ENCODE data around the gene DHCR24.

Gene DHCR24

GRCh38 chr1:54806931-54807611, 79.9 kb downstream of the DHCR24 start:
- no peak for TF ChIP-seq CTCF (IDR thresholded peaks at IDR 0.05; ENCODE audit: low read depth, low read length)
- no peaks in the 10 kb centered on the region for H3K9me3 ChIP-seq
- no peaks in the 10 kb centered on the region for H3K27me3 ChIP-seq
- H3K4me1 ChIP-seq, result no peaks in the 10 kb centered on the region
- no peak for DNase-seq
- H3K36me3 ChIP-seq, result no peaks in the 10 kb centered on the region
- H3K4me3 ChIP-seq (ENCODE audit: low read depth, low read length), result no peak overlapping the region

GRCh38 chr1:54805981-54806381, 81.0 kb downstream of the DHCR24 start:
- no peaks in the 10 kb centered on the region for H3K4me1 ChIP-seq
- no peaks in the 10 kb centered on the region for H3K9me3 ChIP-seq
- H3K4me3 ChIP-seq (ENCODE audit: low read depth, low read length), result no peak overlapping the region
- no peaks in the 10 kb centered on the region for H3K27me3 ChIP-seq
- TF ChIP-seq CTCF (IDR thresholded peaks at IDR 0.05; ENCODE audit: low read depth, low read length), result no peak
- no peaks in the 10 kb centered on the region for H3K36me3 ChIP-seq
- no peak for DNase-seq

GRCh38 chr1:54805466-54805865, 81.5 kb downstream of the DHCR24 start:
- Histone ChIP-seq H3K9me3 (no peaks in the 10 kb centered on the region), H3K4me3 (ENCODE audit: low read depth, low read length) (no peak overlapping the region), H3K36me3 (no peaks in the 10 kb centered on the region), H3K27me3 (no peaks in the 10 kb centered on the region), H3K4me1 (no peaks in the 10 kb centered on the region)
- DNase-seq, result no peak
- no peak for TF ChIP-seq CTCF (IDR thresholded peaks at IDR 0.05; ENCODE audit: low read depth, low read length)

- Histone ChIP-seq H3K27me3 (no peaks in the 10 kb centered on the region), H3K36me3 (no peaks in the 10 kb centered on the region), H3K9me3 (no peaks in the 10 kb centered on the region), H3K4me1 (no peaks in the 10 kb centered on the region), H3K4me3 (ENCODE audit: low read depth, low read length) (no peak overlapping the region)
- DNase-seq, result no peak
- TF ChIP-seq CTCF (IDR thresholded peaks at IDR 0.05; ENCODE audit: low read depth, low read length), result no peak
These were observed 82.4 kb downstream of the DHCR24 start for GRCh38 chr1:54804471-54805132.

GRCh38 chr1:54803761-54804470, 83.1 kb downstream of the DHCR24 start:
- Histone ChIP-seq H3K36me3 (no peaks in the 10 kb centered on the region), H3K4me1 (no peaks in the 10 kb centered on the region), H3K4me3 (ENCODE audit: low read depth, low read length) (no peak overlapping the region), H3K9me3 (no peaks in the 10 kb centered on the region), H3K27me3 (no peaks in the 10 kb centered on the region)
- DNase-seq, result no peak
- TF ChIP-seq CTCF (IDR thresholded peaks at IDR 0.05; ENCODE audit: low read depth, low read length), result no peak

All from BE2C (cell line).